GM21825 (cell line): ENCODE measurements around the gene MRPL3.

Source experiments
- ATAC-seq: cut with Tn5 transposase; IDR thresholded peaks from one replicate; pipeline ENCODE4 v1.9.1; 2021; ENCODE audit warnings: mild to moderate bottlenecking, moderate library complexity; ENCODE audit not compliant: unreplicated experiment

Gene MRPL3

DNA sequence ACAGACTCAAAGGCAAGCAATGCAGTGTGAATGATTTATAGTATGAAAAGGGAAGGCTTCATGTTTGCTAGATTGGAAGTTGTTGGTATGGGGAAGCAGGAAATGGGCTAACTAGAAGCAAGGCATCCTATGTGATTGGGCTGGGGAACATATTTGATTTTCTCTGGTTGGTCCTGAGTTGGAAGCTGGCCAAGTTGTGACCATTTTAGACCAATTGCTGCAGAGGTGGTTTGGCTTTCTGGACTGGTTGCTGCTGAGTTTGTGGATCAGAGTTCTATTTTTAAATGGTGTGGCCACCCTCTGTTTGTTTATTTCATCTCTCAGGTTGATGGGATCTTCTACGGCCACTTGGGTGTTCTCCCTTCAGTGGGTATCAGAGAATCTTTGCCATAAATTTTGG is 81.5 kb downstream of the MRPL3 start:
- no peak for ATAC-seq

DNA sequence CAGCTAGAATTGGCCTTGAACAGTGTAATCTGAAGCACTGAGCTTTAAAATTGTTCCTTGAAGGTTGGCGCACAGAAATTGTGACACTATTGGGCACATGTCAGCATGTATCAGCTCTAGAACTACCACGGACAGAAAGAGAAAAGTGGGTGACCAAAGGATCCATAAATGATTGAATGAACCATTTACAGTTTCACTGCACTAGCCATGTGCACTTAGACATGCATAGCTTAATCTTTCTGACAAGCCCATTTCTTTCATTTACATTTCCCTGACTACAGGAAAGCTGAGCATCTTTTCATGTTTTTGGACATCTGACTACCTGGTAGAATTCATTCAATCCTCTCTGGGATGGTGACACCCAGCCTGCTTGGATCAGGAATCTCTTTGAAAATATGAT is 85.0 kb downstream of the MRPL3 start:
- ATAC-seq, result no peak
